ENCODE data around the gene PTPRG. TPM values are rescaled to one million over a fixed set of nuclear protein-coding genes. Genes with fewer than 3 reads are reported as not detected.

PTPRG gene
- polyA plus RNA-seq, 3 donors, result not detected

DNA sequence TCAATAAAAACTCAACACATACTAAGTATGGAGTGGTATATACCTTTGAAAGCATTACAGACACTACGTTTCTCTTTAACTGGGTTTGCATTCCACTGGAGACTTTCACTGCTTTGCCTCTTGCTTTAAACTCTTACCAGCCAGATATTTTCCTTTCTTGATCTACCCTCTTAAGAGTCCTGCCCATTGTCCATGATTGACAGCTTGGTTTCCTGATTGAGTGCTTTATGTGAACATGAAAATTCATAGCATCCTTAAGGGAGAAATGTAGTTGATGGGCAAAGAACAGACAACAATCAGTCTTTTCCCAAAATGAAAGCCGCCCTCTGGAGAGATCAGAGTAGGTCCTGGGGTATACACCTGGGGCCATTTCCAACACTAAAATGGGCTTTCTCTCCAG is 78.6 kb downstream of the PTPRG start:
- no peaks in the 10 kb centered on the region for H3K36me3 ChIP-seq (replicated peaks in 1 of 2; ENCODE audit: control insufficient read depth in 1 of 2, insufficient read depth in 2 of 2, low read length in 2 of 2)
- Mint-ChIP-seq H3K4me3 (no peak overlapping the region), H3K36me3 (no peaks in the 10 kb centered on the region), H3K4me1 (no peaks in the 10 kb centered on the region), H3K27me3 (ENCODE audit: low read depth in 3 of 3) (no peaks in the 10 kb centered on the region), H3K9me3 (peaks cover 0 to 5% (median 3%) of the 10 kb centered on the region in 7 donors), H3K27ac (no peak overlapping the region)
- H3K9me3 ChIP-seq (replicated peaks in 1 of 2; ENCODE audit: control insufficient read depth in 1 of 2, insufficient read depth in 1 of 2, low read length in 2 of 2), result peaks cover 3 to 7% of the 10 kb centered on the region in 2 donors
- no peaks in the 10 kb centered on the region for H3K4me1 ChIP-seq (ENCODE audit: control insufficient read depth in 1 of 2, insufficient read depth in 2 of 2, low read length in 2 of 2)
- TF ChIP-seq, protein P1, sequence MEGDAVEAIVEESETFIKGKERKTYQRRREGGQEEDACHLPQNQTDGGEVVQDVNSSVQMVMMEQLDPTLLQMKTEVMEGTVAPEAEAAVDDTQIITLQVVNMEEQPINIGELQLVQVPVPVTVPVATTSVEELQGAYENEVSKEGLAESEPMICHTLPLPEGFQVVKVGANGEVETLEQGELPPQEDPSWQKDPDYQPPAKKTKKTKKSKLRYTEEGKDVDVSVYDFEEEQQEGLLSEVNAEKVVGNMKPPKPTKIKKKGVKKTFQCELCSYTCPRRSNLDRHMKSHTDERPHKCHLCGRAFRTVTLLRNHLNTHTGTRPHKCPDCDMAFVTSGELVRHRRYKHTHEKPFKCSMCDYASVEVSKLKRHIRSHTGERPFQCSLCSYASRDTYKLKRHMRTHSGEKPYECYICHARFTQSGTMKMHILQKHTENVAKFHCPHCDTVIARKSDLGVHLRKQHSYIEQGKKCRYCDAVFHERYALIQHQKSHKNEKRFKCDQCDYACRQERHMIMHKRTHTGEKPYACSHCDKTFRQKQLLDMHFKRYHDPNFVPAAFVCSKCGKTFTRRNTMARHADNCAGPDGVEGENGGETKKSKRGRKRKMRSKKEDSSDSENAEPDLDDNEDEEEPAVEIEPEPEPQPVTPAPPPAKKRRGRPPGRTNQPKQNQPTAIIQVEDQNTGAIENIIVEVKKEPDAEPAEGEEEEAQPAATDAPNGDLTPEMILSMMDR (IDR thresholded peaks at IDR 0.05), result no peak
- DNase-seq, result no peak
- no CpG with 5 or more reads among the region's 2 CpGs for WGBS (ENCODE audit: insufficient coverage)
- no peaks in the 10 kb centered on the region for H3K79me2 ChIP-seq (ENCODE audit: insufficient read depth, low read length)
- H3K9ac ChIP-seq (ENCODE audit: insufficient read depth, low read length, poor library complexity, severe bottlenecking), result no peak overlapping the region
- no peaks in the 10 kb centered on the region for H4K20me1 ChIP-seq (ENCODE audit: insufficient read depth, low read length)
- no peak overlapping the region for H2AFZ ChIP-seq (ENCODE audit: insufficient read depth, low read depth, low read length, poor library complexity, severe bottlenecking)
- H3K4me3 ChIP-seq (replicated peaks in 1 of 3; ENCODE audit: low read depth in 2 of 3, low read length in 3 of 3), result no peak overlapping the region
- no peaks in the 10 kb centered on the region for H3K27me3 ChIP-seq (ENCODE audit: control insufficient read depth in 2 of 2, insufficient read depth in 2 of 2, low read length in 2 of 2)
- H3K4me2 ChIP-seq (replicated peaks; ENCODE audit: extremely low read depth, low read length, poor library complexity, severe bottlenecking), result no peak overlapping the region
- intact Hi-C loops (cut with micrococcal nuclease), result no loop called here
- H3K27ac ChIP-seq (ENCODE audit: low read depth in 1 of 2, low read length in 2 of 2), result no peak overlapping the region

DNA sequence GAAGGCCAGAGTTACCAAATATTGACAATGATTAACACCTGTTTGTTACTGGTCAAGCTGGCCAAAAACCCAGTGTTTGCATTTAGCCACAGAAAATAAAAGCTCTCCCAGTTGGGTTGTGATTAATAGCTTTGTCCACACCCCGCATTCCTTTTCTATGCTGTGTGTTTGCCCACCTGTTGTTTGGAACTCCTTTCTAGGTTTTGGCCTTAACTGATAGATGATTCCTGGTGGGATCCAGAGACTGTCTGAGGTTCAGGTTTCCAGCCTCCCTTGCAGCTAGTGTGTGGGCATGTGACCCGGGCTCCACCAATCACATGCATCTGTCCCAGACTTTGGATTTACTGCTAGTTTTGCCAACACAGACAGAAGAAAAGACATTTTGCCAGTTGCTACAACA is 83.8 kb downstream of the PTPRG start:
- Histone ChIP-seq H3K27me3 (ENCODE audit: control insufficient read depth in 2 of 2, insufficient read depth in 2 of 2, low read length in 2 of 2) (no peaks in the 10 kb centered on the region), H3K4me2 (replicated peaks; ENCODE audit: extremely low read depth, low read length, poor library complexity, severe bottlenecking) (no peak overlapping the region), H3K4me3 (replicated peaks in 1 of 3; ENCODE audit: low read depth in 2 of 3, low read length in 3 of 3) (no peak overlapping the region), H4K20me1 (ENCODE audit: insufficient read depth, low read length) (no peaks in the 10 kb centered on the region), H2AFZ (ENCODE audit: insufficient read depth, low read depth, low read length, poor library complexity, severe bottlenecking) (no peak overlapping the region), H3K4me1 (ENCODE audit: control insufficient read depth in 1 of 2, insufficient read depth in 2 of 2, low read length in 2 of 2) (no peaks in the 10 kb centered on the region), H3K36me3 (replicated peaks in 1 of 2; ENCODE audit: control insufficient read depth in 1 of 2, insufficient read depth in 2 of 2, low read length in 2 of 2) (no peaks in the 10 kb centered on the region), H3K9ac (ENCODE audit: insufficient read depth, low read length, poor library complexity, severe bottlenecking) (no peak overlapping the region), H3K9me3 (replicated peaks in 1 of 2; ENCODE audit: control insufficient read depth in 1 of 2, insufficient read depth in 1 of 2, low read length in 2 of 2) (peaks cover 11 to 12% of the 10 kb centered on the region in 2 donors), H3K79me2 (ENCODE audit: insufficient read depth, low read length) (no peaks in the 10 kb centered on the region), H3K27ac (ENCODE audit: low read depth in 1 of 2, low read length in 2 of 2) (no peak overlapping the region)
- intact Hi-C loops (cut with micrococcal nuclease), result no loop called here
- H3K4me3 Mint-ChIP-seq, result no peak overlapping the region
- H3K4me1 Mint-ChIP-seq, result no peaks in the 10 kb centered on the region
- TF ChIP-seq, protein P1 (IDR thresholded peaks at IDR 0.05), result no peak
- peaks cover 0 to 13% (median 5%) of the 10 kb centered on the region in 7 donors for H3K9me3 Mint-ChIP-seq
- WGBS (ENCODE audit: insufficient coverage), result 100% methylated on average over 1 of the region's 2 CpGs
- no peaks in the 10 kb centered on the region for H3K36me3 Mint-ChIP-seq
- H3K27ac Mint-ChIP-seq, result no peak overlapping the region
- no peaks in the 10 kb centered on the region for H3K27me3 Mint-ChIP-seq (ENCODE audit: low read depth in 3 of 3)
- DNase-seq, result no peak
